Astrocyte of the spinal cord (primary cell): ENCODE results near the gene RAP1GAP2.

Source experiments
- DNase-seq: peaks from one replicate; pipeline ENCODE4 v3.0.0; 2011; ENCODE audit warnings: low read depth, low spot score
- H3K4me3 ChIP-seq: 2 replicates; pipeline ENCODE4 v1.5.1; 2011; ENCODE audit warnings: low read depth, mild to moderate bottlenecking, low read length, moderate library complexity
- in situ Hi-C: cut with HindIII; loops from 2 replicates; pipeline ENCODE4 v1.10.0; 2017; ENCODE audit warnings: low sequenced_read_pairs
- TF ChIP-seq, protein P1 (sequence below): IDR thresholded peaks from 2 replicates; pipeline ENCODE4 v1.5.1; 2012; ENCODE audit warnings: low read depth, mild to moderate bottlenecking, low read length, inconsistent platforms

Gene RAP1GAP2

DNA sequence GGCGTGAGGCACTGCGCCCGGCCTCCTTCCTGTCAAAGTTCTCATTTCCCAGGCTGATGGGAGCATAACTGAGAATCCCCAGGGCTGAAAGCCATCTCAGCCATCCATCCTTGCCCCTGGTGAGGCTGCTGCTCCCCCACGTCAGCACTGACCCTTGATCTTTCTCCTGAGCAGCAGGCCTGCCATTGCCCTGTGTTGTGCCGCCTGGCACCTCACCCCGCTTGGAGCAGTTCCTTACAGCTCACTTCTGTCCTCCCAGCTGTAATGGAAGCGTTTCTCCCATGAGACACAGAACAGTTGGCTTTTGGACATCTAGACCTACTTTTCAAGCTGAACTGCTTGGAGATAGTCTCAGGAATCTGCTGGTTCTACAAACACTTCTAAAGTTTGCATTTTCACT is 215.7 kb downstream of the RAP1GAP2 start:
- TF ChIP-seq, protein P1, sequence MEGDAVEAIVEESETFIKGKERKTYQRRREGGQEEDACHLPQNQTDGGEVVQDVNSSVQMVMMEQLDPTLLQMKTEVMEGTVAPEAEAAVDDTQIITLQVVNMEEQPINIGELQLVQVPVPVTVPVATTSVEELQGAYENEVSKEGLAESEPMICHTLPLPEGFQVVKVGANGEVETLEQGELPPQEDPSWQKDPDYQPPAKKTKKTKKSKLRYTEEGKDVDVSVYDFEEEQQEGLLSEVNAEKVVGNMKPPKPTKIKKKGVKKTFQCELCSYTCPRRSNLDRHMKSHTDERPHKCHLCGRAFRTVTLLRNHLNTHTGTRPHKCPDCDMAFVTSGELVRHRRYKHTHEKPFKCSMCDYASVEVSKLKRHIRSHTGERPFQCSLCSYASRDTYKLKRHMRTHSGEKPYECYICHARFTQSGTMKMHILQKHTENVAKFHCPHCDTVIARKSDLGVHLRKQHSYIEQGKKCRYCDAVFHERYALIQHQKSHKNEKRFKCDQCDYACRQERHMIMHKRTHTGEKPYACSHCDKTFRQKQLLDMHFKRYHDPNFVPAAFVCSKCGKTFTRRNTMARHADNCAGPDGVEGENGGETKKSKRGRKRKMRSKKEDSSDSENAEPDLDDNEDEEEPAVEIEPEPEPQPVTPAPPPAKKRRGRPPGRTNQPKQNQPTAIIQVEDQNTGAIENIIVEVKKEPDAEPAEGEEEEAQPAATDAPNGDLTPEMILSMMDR, result no peak
- H3K4me3 ChIP-seq, result no peak overlapping the region
- in situ Hi-C loops, result no loop called here
- no peak for DNase-seq

GRCh38 chr17:3012926-3013581 is 216.8 kb downstream of the RAP1GAP2 start:
- peak; percentile 23 for DNase-seq

GRCh38 chr17:3015890-3016289 is 219.7 kb downstream of the RAP1GAP2 start:
- no peak overlapping the region for H3K4me3 ChIP-seq
- TF ChIP-seq, protein P1, result no peak
- in situ Hi-C loops, result no loop called here
- DNase-seq, result no peak

More at GRCh38 chr17:3012926-3013581, 216.8 kb downstream of the RAP1GAP2 start:
- H3K4me3 ChIP-seq, result no peak overlapping the region
- TF ChIP-seq, protein P1, result peak; percentile 74
- in situ Hi-C loops, result no loop called here

- TF ChIP-seq, protein P1, result no peak
- no peak for DNase-seq
- in situ Hi-C loops, result no loop called here
- H3K4me3 ChIP-seq, result no peak overlapping the region
Observed at GRCh38 chr17:3017936-3018335, 221.7 kb downstream of the RAP1GAP2 start.

DNA sequence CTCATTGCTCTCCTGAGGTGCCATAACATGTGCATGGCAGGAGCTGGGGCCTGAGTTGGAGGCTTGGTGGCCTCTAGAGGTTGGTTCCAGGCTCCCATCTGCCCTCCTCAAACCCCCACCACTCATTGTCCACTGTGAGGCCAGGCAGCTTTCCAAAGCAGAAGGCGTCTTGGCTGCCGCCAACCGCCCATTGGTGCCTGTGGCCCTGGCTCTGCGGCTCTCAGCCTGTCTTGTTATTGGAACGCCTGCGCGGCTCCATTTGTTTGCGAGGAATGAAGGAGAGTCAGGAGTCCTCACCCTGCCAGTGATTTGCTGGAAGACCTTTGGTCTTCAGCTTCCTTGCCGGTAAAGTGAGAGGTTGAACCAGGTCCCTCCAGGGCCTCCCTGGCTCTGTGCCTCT is 223.5 kb downstream of the RAP1GAP2 start:
- in situ Hi-C loops, result no loop called here
- no peak overlapping the region for H3K4me3 ChIP-seq
- TF ChIP-seq, protein P1, result no peak
- DNase-seq, result no peak

DNA sequence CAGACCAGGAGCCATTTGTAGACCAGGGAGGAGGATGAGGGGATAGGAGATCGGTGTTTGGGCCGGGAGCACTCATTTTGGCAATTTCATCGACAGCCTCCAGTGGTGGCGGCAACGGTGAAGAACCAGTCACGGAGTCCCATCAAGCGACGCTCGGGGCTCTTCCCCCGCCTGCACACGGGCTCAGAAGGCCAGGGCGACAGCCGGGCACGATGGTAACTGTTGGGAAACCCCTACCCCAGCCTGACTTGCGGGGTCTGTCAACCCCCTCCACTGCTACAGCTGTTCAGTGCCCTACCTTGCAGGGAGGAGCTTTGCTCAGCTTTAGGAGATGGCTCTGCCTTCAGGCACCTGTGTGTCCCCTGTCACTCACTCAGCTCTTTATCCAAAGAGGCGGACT is 224.1 kb downstream of the RAP1GAP2 start:
- TF ChIP-seq, protein P1, result no peak
- no peak overlapping the region for H3K4me3 ChIP-seq
- in situ Hi-C loops, result no loop called here
- no peak for DNase-seq
